Activated CD8-positive, alpha-beta memory T cell treated with anti-CD3 and anti-CD28 coated beads for 24 hours (primary cell): ENCODE measurements around the gene EXOSC7.
"Not testable (repeated sequence)": the region's sequence is repeated elsewhere in the genome, so short reads cannot be mapped to it uniquely, and the experiment has no call there.

ENCODE experiments used
- DNase-seq: peaks from one replicate; pipeline ENCODE4 v3.0.0-alpha.2; 2020

The EXOSC7 gene

GRCh38 chr3:44976002-44976815, at the start of gene EXOSC7, which contains the start of gene ZDHHC3:
TSS of gene EXOSC7 (plus strand) at chr3:44976244. CDS start at chr3:44976278, 34 bp downstream.
TSS of gene ZDHHC3 (minus strand) at chr3:44976174. CDS start at chr3:44959436, 16,738 bp downstream.
- DNase-seq: peak; percentile 90

- no peak for DNase-seq
Measured at GRCh38 chr3:44926921-44927320, 49.1 kb upstream of the EXOSC7 start.

- no peak for DNase-seq
Measured at GRCh38 chr3:44927371-44927770, 48.7 kb upstream of the EXOSC7 start.

- DNase-seq: no peak
Measured at GRCh38 chr3:44929782-44930181, 46.3 kb upstream of the EXOSC7 start.

- DNase-seq: no peak
Measured at GRCh38 chr3:44930911-44931310, 45.1 kb upstream of the EXOSC7 start.

- DNase-seq: no peak
Measured at GRCh38 chr3:44931791-44932190, 44.3 kb upstream of the EXOSC7 start.

GRCh38 chr3:44932271-44932670, 43.8 kb upstream of the EXOSC7 start:
- no peak for DNase-seq

- DNase-seq: no peak
Measured at GRCh38 chr3:44932986-44933944, 42.8 kb upstream of the EXOSC7 start.

- no peak for DNase-seq
Measured at GRCh38 chr3:44939581-44940036, 36.4 kb upstream of the EXOSC7 start.

GRCh38 chr3:44942202-44942921, 33.7 kb upstream of the EXOSC7 start:
- no peak for DNase-seq

- DNase-seq: no peak
Measured at GRCh38 chr3:44948239-44948638, 27.8 kb upstream of the EXOSC7 start.

GRCh38 chr3:44949770-44950169, 26.3 kb upstream of the EXOSC7 start:
- not testable (repeated sequence) for DNase-seq

GRCh38 chr3:44950275-44950734, 25.7 kb upstream of the EXOSC7 start:
- no peak for DNase-seq

GRCh38 chr3:44952689-44953088, 23.4 kb upstream of the EXOSC7 start:
- no peak for DNase-seq

GRCh38 chr3:44954304-44954703, 21.7 kb upstream of the EXOSC7 start:
- DNase-seq: no peak

GRCh38 chr3:44954962-44955361, 21.1 kb upstream of the EXOSC7 start:
- no peak for DNase-seq

- DNase-seq: no peak
Measured at GRCh38 chr3:44955917-44956316, 20.1 kb upstream of the EXOSC7 start.

- no peak for DNase-seq
Measured at GRCh38 chr3:44957986-44958385, 18.1 kb upstream of the EXOSC7 start.

- DNase-seq: no peak
Measured at GRCh38 chr3:44958386-44958785, 17.7 kb upstream of the EXOSC7 start.

GRCh38 chr3:44960387-44961026, 15.5 kb upstream of the EXOSC7 start:
- DNase-seq: no peak

GRCh38 chr3:44961888-44962287, 14.2 kb upstream of the EXOSC7 start:
- DNase-seq: no peak
